Bronchial epithelial cell (primary cell): ENCODE data around the gene C10orf120. TPM values are rescaled to one million over a fixed set of nuclear protein-coding genes. Genes with fewer than 3 reads are reported as not detected.

Experiments
- DNase-seq: peaks from one replicate; pipeline ENCODE4 v3.0.0-alpha.2; 2010; ENCODE audit warnings: low read depth
- FAIRE-seq: peaks from 2 replicates; lab custom pipeline; 2011; peaks lifted over from hg19 to GRCh38; lab: Jason Lieb, UNC
- H3K27me3 ChIP-seq: 2 replicates; pipeline ENCODE4 v1.5.1; 2011; ENCODE audit warnings: low read length; ENCODE audit not compliant: control insufficient read depth, insufficient read depth
- H3K36me3 ChIP-seq: 2 replicates; pipeline ENCODE4 v1.5.1; 2011; ENCODE audit warnings: low read length; ENCODE audit not compliant: control insufficient read depth, insufficient read depth
- H3K4me3 ChIP-seq: 2 replicates; pipeline ENCODE4 v1.5.1; 2011; ENCODE audit warnings: mild to moderate bottlenecking, low read depth, low read length, control low read depth
- total RNA-seq: library from RNA; depleted of rRNA; stranded (reverse); fragments of >200 nt; gene quantifications from 2 replicates; pipeline ENCODE4 v1.2.1, GENCODE V29; 2014
- TF ChIP-seq, protein P1 (sequence below): IDR thresholded peaks from 2 replicates; pipeline ENCODE4 v1.5.1; 2011; ENCODE audit warnings: mild to moderate bottlenecking, moderate library complexity, low read length, control low read depth, inconsistent platforms; ENCODE audit not compliant: insufficient read depth, severe bottlenecking

C10orf120 gene
- not detected in 2 replicates for total RNA-seq

DNA sequence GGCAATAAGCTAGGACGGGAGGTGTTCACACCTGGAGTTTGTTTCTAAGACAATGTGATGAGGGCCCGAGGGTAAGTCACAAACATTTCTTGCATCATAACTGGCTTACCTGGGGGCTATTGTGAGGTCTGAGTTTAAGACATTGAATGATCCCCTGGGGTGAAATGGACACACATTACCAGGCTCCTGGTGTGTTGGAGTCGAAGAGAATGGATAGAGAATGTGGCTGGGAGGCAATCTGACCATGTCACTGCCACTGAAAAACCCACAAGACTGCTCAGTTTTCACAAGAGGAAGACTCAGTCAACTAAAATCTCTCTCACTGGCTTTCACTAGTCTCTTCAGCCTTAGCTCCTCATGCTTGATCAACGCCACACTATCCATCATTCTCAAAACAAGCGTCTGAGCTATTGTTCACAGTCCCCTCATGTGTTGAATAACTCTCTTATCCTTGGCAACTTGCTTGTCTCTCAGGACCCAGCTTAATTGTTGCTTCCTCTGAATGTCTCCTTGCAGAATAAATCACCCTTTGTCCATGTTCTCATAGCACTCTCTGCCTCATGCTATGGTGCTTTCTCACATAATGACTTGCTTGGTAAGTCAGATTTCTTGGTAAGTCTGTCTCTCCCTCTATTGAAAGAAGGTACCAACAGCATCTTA lies at the start of gene C10orf120:
TSS of gene C10orf120 (minus strand) at position 51 of the 660 bp plus-strand sequence. CDS start 56 bp downstream, outside the sequence.
- H3K36me3 ChIP-seq: no peaks in the 10 kb centered on the region
- TF ChIP-seq, protein P1, sequence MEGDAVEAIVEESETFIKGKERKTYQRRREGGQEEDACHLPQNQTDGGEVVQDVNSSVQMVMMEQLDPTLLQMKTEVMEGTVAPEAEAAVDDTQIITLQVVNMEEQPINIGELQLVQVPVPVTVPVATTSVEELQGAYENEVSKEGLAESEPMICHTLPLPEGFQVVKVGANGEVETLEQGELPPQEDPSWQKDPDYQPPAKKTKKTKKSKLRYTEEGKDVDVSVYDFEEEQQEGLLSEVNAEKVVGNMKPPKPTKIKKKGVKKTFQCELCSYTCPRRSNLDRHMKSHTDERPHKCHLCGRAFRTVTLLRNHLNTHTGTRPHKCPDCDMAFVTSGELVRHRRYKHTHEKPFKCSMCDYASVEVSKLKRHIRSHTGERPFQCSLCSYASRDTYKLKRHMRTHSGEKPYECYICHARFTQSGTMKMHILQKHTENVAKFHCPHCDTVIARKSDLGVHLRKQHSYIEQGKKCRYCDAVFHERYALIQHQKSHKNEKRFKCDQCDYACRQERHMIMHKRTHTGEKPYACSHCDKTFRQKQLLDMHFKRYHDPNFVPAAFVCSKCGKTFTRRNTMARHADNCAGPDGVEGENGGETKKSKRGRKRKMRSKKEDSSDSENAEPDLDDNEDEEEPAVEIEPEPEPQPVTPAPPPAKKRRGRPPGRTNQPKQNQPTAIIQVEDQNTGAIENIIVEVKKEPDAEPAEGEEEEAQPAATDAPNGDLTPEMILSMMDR: no peak
- H3K4me3 ChIP-seq: no peak within 1 kb of the TSS
- no peak for DNase-seq
- FAIRE-seq: peak; percentile 75
- H3K27me3 ChIP-seq: peaks cover 3% of the 10 kb centered on the region

DNA sequence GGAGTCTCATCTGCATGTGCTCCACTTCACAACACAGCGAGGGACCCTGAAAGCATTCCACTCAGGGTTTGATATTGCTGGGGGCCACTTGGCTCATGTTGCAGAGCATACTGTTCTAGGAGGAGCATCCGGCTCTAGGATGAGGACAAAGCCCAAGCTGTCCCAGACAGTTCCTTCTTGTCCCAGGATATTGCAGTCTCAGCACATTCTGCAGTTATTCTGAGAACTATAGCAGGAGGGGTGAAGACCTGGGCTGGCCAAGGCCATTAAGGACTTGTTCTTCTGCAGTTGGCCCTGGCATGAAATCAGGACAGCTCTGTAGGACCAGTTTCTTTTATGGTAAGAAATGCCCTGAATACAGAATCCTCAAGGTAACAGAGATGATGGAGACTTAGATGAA lies 48.9 kb upstream of the C10orf120 start:
- H3K4me3 ChIP-seq: no peak overlapping the region
- FAIRE-seq: no peak

DNA sequence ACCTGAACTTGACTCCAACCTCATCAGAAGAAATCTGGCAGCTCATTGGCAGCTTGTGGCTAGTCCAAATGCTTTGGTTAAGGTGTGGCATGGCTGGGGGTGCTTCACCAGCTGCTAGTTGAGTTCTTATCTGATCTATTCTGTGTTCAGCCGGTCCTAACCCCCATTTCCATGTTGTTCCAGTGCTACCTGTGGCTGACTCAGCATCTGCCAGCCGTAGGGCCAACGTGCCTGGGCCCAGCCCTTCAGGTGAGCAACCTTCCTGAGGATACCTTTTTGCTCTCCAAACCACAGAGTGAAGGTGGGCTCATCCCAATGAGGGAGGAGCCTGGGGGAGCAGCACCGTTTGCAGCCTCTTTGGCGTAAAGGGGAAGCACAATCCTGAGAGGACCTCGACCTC lies 46.8 kb upstream of the C10orf120 start:
- DNase-seq: peak; percentile 84
- TF ChIP-seq, protein P1: no peak
- no peak for FAIRE-seq
- Histone ChIP-seq H3K27me3 (peaks cover 3% of the 10 kb centered on the region), H3K4me3 (no peak overlapping the region), H3K36me3 (no peaks in the 10 kb centered on the region)

More for the DNA sequence above, 48.9 kb upstream of the C10orf120 start:
- TF ChIP-seq, protein P1: no peak
- DNase-seq: no peak
- peaks cover 3% of the 10 kb centered on the region for H3K27me3 ChIP-seq
- H3K36me3 ChIP-seq: no peaks in the 10 kb centered on the region

DNA sequence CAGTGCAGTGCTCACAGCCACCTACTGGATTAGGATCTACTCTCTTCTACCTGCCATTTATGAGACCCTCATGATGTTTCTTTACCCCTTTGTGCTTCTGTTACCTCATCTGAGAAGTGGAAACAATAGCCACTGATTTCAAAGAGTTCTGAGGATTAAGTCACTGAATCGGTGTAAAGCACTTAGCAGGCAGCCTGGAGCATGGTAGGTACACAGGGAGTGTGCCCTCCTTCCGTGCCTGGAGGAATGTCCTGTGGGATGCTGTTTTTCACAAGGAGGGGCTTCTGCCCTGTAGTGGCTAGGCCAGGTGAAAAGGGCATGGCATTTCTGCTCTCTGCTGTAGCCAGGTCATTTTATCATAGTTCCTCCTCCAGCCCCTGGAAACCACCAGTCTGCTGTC lies 44.6 kb upstream of the C10orf120 start:
- TF ChIP-seq, protein P1: no peak
- peaks cover 3% of the 10 kb centered on the region for H3K27me3 ChIP-seq
- no peak overlapping the region for H3K4me3 ChIP-seq
- FAIRE-seq (no peak), DNase-seq (no peak)
- no peaks in the 10 kb centered on the region for H3K36me3 ChIP-seq

DNA sequence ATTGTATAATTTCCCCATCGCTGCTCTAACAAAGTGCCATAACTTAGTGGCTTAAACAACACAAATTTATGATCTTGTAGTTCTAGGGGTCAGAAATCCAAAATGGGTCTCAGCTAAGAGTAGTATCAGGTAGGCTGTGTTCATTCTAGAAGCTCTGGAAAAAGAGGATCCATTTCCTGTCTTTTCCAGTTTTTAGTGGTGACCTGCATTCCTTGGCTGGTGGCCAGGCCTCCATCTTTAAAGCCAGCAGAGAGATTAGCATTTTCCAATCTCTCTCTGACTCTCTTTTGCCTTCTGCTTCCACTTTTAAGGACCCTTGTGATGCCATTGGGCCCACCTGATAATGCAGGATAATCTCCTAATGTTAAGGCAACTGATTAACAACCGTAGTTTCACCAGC lies 41.0 kb upstream of the C10orf120 start:
- TF ChIP-seq, protein P1: no peak

DNA sequence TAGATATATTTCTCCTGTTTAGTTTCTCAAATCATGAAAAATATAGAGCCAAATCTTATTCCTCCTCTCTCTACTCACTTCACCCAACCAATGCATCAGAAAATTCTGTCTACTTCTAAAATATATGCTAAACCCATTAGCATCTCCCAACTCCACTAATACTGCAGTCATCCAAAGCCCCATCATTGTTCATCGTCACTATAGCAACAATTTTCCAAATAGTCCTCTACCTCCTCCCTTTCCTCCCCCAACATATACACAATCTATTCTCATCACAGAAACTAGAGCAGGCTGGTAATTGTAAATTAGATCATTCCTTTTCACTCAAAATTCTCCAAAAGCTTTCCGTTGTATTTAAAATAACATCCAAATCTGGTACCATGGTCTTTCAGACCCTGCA lies 38.4 kb upstream of the C10orf120 start:
- TF ChIP-seq, protein P1: no peak
- no peak overlapping the region for H3K4me3 ChIP-seq
- DNase-seq: no peak
- no peak for FAIRE-seq
- H3K27me3 ChIP-seq: no peaks in the 10 kb centered on the region
- no peaks in the 10 kb centered on the region for H3K36me3 ChIP-seq

More for the DNA sequence above, 41.0 kb upstream of the C10orf120 start:
- DNase-seq: peak; percentile 3
- Histone ChIP-seq H3K4me3 (no peak overlapping the region), H3K27me3 (peaks cover 3% of the 10 kb centered on the region), H3K36me3 (no peaks in the 10 kb centered on the region)
- no peak for FAIRE-seq
